Glutamatergic neuron (in vitro differentiated cells): ENCODE results near the gene MGAT4B. TPM values are rescaled to one million over a fixed set of nuclear protein-coding genes. Genes with fewer than 3 reads are reported as not detected.

Experiments used
- DNase-seq: peaks from one replicate; pipeline ENCODE4 v3.0.0; 2022
- H3K27ac Mint-ChIP-seq: one replicate; pipeline ENCODE4 v1.8.0; 2020; ENCODE audit warnings: mild to moderate bottlenecking, mixed read lengths, inconsistent platforms; ENCODE audit not compliant: unreplicated experiment
- H3K27me3 Mint-ChIP-seq: one replicate; pipeline ENCODE4 v1.8.0; 2020; ENCODE audit warnings: mild to moderate bottlenecking, moderate library complexity, mixed read lengths, inconsistent platforms; ENCODE audit not compliant: unreplicated experiment
- H3K36me3 Mint-ChIP-seq: one replicate; pipeline ENCODE4 v1.8.0; 2020; ENCODE audit warnings: mild to moderate bottlenecking, mixed read lengths, inconsistent platforms; ENCODE audit not compliant: unreplicated experiment
- H3K4me1 Mint-ChIP-seq: one replicate; pipeline ENCODE4 v1.8.0; 2020; ENCODE audit warnings: mild to moderate bottlenecking, low read depth, mixed read lengths, inconsistent platforms; ENCODE audit not compliant: unreplicated experiment
- H3K4me3 Mint-ChIP-seq: one replicate; pipeline ENCODE4 v1.8.0; 2020; ENCODE audit warnings: mild to moderate bottlenecking, mixed read lengths, inconsistent platforms; ENCODE audit not compliant: unreplicated experiment
- H3K9me3 Mint-ChIP-seq: one replicate; pipeline ENCODE4 v1.8.0; 2020; ENCODE audit warnings: mild to moderate bottlenecking, moderate library complexity, mixed read lengths, inconsistent platforms; ENCODE audit not compliant: unreplicated experiment
- CTCF ChIP-seq: fragments of 200-600 bp; sonication (generic); IDR thresholded peaks from one replicate; pipeline ENCODE4 v1.5.0; 2021; ENCODE audit not compliant: partially characterized antibody, unreplicated experiment
- total RNA-seq: library from RNA; stranded (reverse); fragmentation: NEBNext Ultra II Directional; extraction: Animal tissue kit (Norgen Biotek cat#: 25700); gene quantifications from one replicate; pipeline ENCODE4 v1.2.1, GENCODE V29; 2021; ENCODE audit not compliant: unreplicated experiment

Gene MGAT4B
- total RNA-seq, 1 donor from 2014 or later = 140 TPM

DNA sequence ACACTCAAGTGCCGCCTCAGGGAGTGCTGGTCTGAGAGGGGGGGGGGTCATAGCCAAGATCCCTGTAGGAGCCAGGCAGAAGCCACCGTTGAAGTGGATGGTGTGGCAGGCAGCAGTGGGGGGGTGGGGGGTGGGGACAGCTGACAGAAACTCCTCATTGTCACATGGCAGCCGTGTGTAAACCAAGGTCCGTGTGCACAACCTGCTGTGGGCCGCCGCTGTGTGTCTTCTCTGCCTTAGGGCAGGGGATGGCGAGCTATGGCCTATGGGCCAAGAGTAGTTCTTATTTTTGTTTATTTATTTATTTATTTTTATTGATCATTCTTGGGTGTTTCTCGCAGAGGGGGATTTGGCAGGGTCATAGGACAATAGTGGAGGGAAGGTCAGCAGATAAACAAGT is 27.5 kb upstream of the MGAT4B start:
- Mint-ChIP-seq H3K4me3 (no peak overlapping the region), H3K36me3 (peaks cover 39% of the 10 kb centered on the region), H3K27me3 (peaks cover 6% of the 10 kb centered on the region)

GRCh38 chr5:179833709-179834070 is 27.0 kb upstream of the MGAT4B start:
- H3K36me3 Mint-ChIP-seq = peaks cover 39% of the 10 kb centered on the region
- peak overlapping the region; percentile 69 for H3K27ac Mint-ChIP-seq

More for the DNA sequence above, 27.5 kb upstream of the MGAT4B start:
- Mint-ChIP-seq H3K4me1 (no peaks in the 10 kb centered on the region), H3K9me3 (peaks cover 14% of the 10 kb centered on the region), H3K27ac (peak overlapping the region; percentile 69)
- no peak for DNase-seq
- no peak for TF ChIP-seq CTCF

DNA sequence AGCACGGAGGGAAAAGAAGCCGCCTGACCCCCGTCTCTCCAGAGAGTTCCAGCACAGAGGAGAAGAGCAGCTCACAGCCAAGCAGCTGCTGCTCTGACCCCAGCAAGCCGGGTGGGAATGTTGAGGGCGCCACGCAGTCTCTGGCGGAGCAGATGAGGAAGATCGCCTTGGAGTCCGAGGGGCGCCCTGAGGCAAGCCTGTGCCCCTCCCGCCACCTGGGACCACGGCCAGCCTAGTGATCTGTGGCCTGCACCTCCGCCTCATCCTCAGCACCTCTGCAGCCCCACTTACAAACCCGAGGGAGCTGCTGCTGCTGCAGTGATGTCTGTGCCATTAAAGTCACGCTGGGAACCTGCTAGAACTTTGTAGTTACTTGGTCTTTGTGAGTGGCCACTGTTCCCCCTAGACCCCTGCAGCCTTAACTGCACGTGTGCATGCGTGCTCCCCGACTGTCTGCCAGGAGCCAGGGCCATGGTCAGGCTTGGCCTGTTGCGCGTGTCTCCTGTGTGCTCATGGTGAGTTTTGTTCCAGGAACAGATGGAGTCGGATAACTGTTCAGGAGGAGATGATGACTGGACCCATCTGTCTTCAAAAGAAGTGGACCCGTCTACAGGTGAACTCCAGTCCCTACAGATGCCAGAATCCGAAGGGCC is 26.5 kb upstream of the MGAT4B start:
- peak overlapping the region; percentile 69 for H3K27ac Mint-ChIP-seq
- H3K4me3 Mint-ChIP-seq = no peak overlapping the region
- H3K4me1 Mint-ChIP-seq = peaks cover 3% of the 10 kb centered on the region
- peaks cover 6% of the 10 kb centered on the region for H3K27me3 Mint-ChIP-seq
- DNase-seq = no peak
- peaks cover 14% of the 10 kb centered on the region for H3K9me3 Mint-ChIP-seq
- peaks cover 39% of the 10 kb centered on the region for H3K36me3 Mint-ChIP-seq
- no peak for TF ChIP-seq CTCF

More at GRCh38 chr5:179833709-179834070, 27.0 kb upstream of the MGAT4B start:
- no peak overlapping the region for H3K4me3 Mint-ChIP-seq
- H3K4me1 Mint-ChIP-seq = peaks cover 1% of the 10 kb centered on the region
- peaks cover 14% of the 10 kb centered on the region for H3K9me3 Mint-ChIP-seq
- TF ChIP-seq CTCF = no peak
- DNase-seq = no peak
- H3K27me3 Mint-ChIP-seq = peaks cover 6% of the 10 kb centered on the region

GRCh38 chr5:179832039-179832745 is 25.5 kb upstream of the MGAT4B start:
- Mint-ChIP-seq H3K36me3 (peaks cover 37% of the 10 kb centered on the region), H3K4me1 (peaks cover 9% of the 10 kb centered on the region), H3K9me3 (peaks cover 14% of the 10 kb centered on the region), H3K27me3 (peaks cover 5% of the 10 kb centered on the region), H3K4me3 (peak overlapping the region; percentile 32), H3K27ac (no peak overlapping the region)
- no peak for TF ChIP-seq CTCF
- DNase-seq = no peak
